Measurements from ENCODE around the gene RND3.

The RND3 gene

DNA sequence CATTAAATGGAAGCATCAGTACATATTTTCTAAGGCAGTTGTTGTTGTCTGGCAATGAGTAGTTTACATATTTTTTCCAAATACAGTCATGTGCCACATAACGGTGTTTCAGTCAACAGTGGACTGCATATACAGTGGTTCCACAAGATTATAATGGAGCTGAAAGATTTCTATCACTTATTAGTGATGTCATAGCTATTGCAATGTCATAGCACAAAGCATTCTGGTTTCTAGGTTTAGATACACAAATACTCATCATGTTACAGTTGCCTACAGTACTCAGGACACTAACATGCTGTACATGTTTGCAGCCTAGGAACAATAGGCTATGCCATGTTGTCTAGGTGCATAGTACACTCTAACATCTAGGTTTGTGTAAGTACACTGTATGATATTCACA lies 45.0 kb downstream of the RND3 start:
- Histone ChIP-seq H3K36me3 (ENCODE audit: control insufficient read depth in 5 of 5, insufficient read depth in 5 of 5, low read length in 5 of 5) (no peaks in the 10 kb centered on the region), H3K27me3 (ENCODE audit: control insufficient read depth in 5 of 5, insufficient read depth in 4 of 5, low read length in 5 of 5) (no peaks in the 10 kb centered on the region), H3K4me1 (ENCODE audit: control insufficient read depth in 5 of 5, insufficient read depth in 5 of 5, low read length in 5 of 5) (no peaks in the 10 kb centered on the region), H3K9me3 (ENCODE audit: control insufficient read depth in 5 of 5, low read length in 5 of 5) (no peaks in the 10 kb centered on the region), H3K9ac (ENCODE audit: low read length in 5 of 5) (no peak overlapping the region), H3K27ac (ENCODE audit: low read depth, low read length) (no peak overlapping the region), H3K4me3 (ENCODE audit: low read depth in 1 of 5, low read length in 5 of 5) (no peak overlapping the region)

DNA sequence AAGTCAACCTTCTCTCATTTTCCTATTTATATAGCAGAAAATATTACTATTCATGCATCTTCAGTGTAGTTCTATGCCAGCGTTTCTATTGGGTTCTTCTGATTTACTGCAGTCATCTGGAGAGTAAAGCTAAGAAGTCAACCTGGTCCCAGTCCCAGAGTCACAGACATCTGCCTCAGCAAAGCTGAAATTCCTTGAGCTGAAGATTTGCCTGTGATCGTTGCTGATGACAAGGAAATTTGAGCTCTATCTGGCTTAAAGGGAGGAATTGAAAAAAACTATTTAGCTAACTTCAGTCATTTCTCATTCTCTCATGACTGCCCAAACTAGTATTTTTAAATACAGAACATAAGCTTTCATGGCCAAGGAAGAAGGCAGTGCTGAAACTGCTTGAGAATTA lies 45.7 kb downstream of the RND3 start:
- Histone ChIP-seq H3K36me3 (ENCODE audit: control insufficient read depth in 5 of 5, insufficient read depth in 5 of 5, low read length in 5 of 5) (no peaks in the 10 kb centered on the region), H3K27ac (ENCODE audit: low read depth, low read length) (no peak overlapping the region), H3K9ac (ENCODE audit: low read length in 5 of 5) (no peak overlapping the region), H3K27me3 (ENCODE audit: control insufficient read depth in 5 of 5, insufficient read depth in 4 of 5, low read length in 5 of 5) (no peaks in the 10 kb centered on the region), H3K9me3 (ENCODE audit: control insufficient read depth in 5 of 5, low read length in 5 of 5) (no peaks in the 10 kb centered on the region), H3K4me1 (ENCODE audit: control insufficient read depth in 5 of 5, insufficient read depth in 5 of 5, low read length in 5 of 5) (no peaks in the 10 kb centered on the region), H3K4me3 (ENCODE audit: low read depth in 1 of 5, low read length in 5 of 5) (no peak overlapping the region)

DNA sequence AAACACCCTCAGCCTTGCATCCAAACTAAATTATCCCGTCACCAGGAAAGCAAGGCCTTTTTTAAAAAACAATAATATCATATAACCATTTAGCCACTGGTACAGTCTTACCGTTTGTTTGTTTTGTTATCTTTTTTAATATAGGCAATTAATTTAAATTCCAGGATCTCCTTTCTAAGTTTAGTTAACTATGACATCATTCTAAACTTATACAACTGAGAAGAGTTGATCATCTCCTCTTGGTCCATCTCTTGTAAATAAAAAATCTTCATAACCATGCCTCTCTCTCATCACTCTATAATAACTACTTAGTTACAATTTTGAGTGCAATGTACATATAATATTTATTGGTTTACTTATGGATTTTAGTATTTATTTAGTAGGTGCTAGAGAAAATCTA lies 46.2 kb downstream of the RND3 start:
- H3K4me3 ChIP-seq (ENCODE audit: low read depth in 1 of 5, low read length in 5 of 5) = no peak overlapping the region
- H3K27ac ChIP-seq (ENCODE audit: low read depth, low read length) = no peak overlapping the region
- no peak overlapping the region for H3K9ac ChIP-seq (ENCODE audit: low read length in 5 of 5)
- no peaks in the 10 kb centered on the region for H3K4me1 ChIP-seq (ENCODE audit: control insufficient read depth in 5 of 5, insufficient read depth in 5 of 5, low read length in 5 of 5)
- H3K27me3 ChIP-seq (ENCODE audit: control insufficient read depth in 5 of 5, insufficient read depth in 4 of 5, low read length in 5 of 5) = no peaks in the 10 kb centered on the region
- no peaks in the 10 kb centered on the region for H3K36me3 ChIP-seq (ENCODE audit: control insufficient read depth in 5 of 5, insufficient read depth in 5 of 5, low read length in 5 of 5)
- H3K9me3 ChIP-seq (ENCODE audit: control insufficient read depth in 5 of 5, low read length in 5 of 5) = no peaks in the 10 kb centered on the region

DNA sequence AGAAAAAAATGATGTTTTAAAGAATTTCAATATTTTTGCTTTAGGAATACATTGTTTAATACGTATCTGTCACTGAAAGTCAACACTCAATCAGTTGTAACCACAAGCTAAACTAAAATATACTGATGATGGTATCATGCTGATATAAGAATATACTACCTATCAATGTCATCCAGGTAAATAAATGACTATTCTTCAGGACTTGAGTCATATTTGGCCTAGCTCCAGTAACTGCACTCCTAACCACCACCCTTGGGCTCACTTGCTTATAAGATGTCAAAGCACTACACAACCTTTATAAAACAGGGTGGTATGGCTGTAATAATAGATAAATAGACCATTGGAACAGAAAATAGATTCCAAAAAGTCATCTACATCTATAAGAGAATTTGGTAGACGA lies 48.8 kb downstream of the RND3 start:
- Histone ChIP-seq H3K9me3 (ENCODE audit: control insufficient read depth in 5 of 5, low read length in 5 of 5) (no peaks in the 10 kb centered on the region), H3K27me3 (ENCODE audit: control insufficient read depth in 5 of 5, insufficient read depth in 4 of 5, low read length in 5 of 5) (no peaks in the 10 kb centered on the region), H3K36me3 (ENCODE audit: control insufficient read depth in 5 of 5, insufficient read depth in 5 of 5, low read length in 5 of 5) (no peaks in the 10 kb centered on the region), H3K27ac (ENCODE audit: low read depth, low read length) (no peak overlapping the region), H3K9ac (ENCODE audit: low read length in 5 of 5) (no peak overlapping the region), H3K4me1 (ENCODE audit: control insufficient read depth in 5 of 5, insufficient read depth in 5 of 5, low read length in 5 of 5) (no peaks in the 10 kb centered on the region), H3K4me3 (ENCODE audit: low read depth in 1 of 5, low read length in 5 of 5) (no peak overlapping the region)

DNA sequence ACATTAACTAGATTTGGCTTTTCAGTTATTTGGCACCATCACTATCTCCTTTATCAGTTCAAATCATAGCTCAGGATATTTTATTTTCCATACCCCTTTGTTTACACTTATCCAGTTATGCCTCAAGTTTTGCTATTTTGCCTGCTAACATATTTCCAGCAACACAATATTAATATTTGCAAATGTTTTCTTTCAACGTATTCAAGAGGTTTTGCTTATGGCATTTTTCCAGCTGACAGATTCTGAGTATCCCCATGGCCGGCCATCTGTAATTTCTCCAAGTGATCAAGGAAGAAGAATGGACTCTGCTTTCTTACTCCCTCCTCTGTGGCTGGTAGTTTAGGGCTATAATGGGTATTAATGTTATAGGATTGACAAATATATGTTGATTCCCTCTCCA lies 49.4 kb downstream of the RND3 start:
- H3K36me3 ChIP-seq (ENCODE audit: control insufficient read depth in 5 of 5, insufficient read depth in 5 of 5, low read length in 5 of 5) = no peaks in the 10 kb centered on the region
- no peaks in the 10 kb centered on the region for H3K27me3 ChIP-seq (ENCODE audit: control insufficient read depth in 5 of 5, insufficient read depth in 4 of 5, low read length in 5 of 5)
- H3K9me3 ChIP-seq (ENCODE audit: control insufficient read depth in 5 of 5, low read length in 5 of 5) = no peaks in the 10 kb centered on the region
- no peaks in the 10 kb centered on the region for H3K4me1 ChIP-seq (ENCODE audit: control insufficient read depth in 5 of 5, insufficient read depth in 5 of 5, low read length in 5 of 5)
- H3K4me3 ChIP-seq (ENCODE audit: low read depth in 1 of 5, low read length in 5 of 5) = no peak overlapping the region
- no peak overlapping the region for H3K9ac ChIP-seq (ENCODE audit: low read length in 5 of 5)
- H3K27ac ChIP-seq (ENCODE audit: low read depth, low read length) = no peak overlapping the region

DNA sequence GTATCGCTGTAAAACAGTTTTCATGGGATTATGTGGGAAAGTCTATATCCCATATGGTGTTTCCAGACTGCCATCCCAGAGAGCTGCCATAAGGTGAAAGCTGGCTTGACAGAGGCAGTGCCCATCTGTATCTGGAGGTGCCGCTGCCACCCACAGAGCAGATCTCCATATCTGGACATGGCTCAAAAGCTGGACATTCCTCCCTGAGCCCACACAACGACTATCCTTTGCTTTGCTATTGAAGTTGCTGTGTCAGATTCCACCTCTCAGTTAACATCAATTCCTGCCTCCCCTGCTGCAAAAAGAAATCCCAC lies 55.2 kb downstream of the RND3 start:
- Histone ChIP-seq H3K36me3 (ENCODE audit: control insufficient read depth in 5 of 5, insufficient read depth in 5 of 5, low read length in 5 of 5) (no peaks in the 10 kb centered on the region), H3K4me1 (ENCODE audit: control insufficient read depth in 5 of 5, insufficient read depth in 5 of 5, low read length in 5 of 5) (no peaks in the 10 kb centered on the region), H3K4me3 (ENCODE audit: low read depth in 1 of 5, low read length in 5 of 5) (no peak overlapping the region), H3K27ac (ENCODE audit: low read depth, low read length) (no peak overlapping the region), H3K9me3 (ENCODE audit: control insufficient read depth in 5 of 5, low read length in 5 of 5) (no peaks in the 10 kb centered on the region), H3K27me3 (ENCODE audit: control insufficient read depth in 5 of 5, insufficient read depth in 4 of 5, low read length in 5 of 5) (no peaks in the 10 kb centered on the region), H3K9ac (ENCODE audit: low read length in 5 of 5) (no peak overlapping the region)

DNA sequence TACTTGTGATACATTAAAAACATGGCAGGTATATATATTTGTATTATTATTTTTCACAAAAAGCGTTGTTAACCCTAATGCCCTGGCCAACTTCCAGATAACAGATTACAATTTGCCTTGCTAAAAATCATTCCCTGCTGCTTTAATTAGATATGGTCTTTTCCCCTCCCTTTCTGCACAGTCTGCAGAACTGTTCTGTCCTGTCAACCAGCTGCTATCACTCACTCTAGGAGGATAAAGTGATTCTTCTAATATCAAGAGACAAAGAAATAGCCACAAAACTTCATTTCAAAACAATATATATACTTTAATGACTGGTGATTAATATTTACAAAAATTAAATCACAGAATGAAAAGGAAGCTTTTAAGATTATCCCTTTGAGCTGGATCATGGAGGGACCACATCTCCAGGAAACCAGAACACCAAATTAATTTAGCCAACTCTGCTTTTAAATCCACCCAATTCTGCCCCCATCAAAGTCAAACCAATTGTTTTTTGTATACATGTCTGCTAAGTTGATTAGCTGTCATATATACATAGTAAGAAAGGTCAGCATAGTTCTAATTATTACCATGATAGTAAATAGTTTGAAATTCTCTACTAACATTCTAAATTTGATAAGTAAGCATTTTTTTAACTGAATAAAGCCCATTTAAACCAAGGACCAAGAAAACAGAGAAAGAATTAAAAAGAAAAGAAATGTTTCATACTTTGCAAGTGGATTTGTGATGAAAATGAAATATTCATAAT lies 55.7 kb downstream of the RND3 start:
- no peaks in the 10 kb centered on the region for H3K9me3 ChIP-seq (ENCODE audit: control insufficient read depth in 5 of 5, low read length in 5 of 5)
- H3K27ac ChIP-seq (ENCODE audit: low read depth, low read length) = no peak overlapping the region
- no peaks in the 10 kb centered on the region for H3K36me3 ChIP-seq (ENCODE audit: control insufficient read depth in 5 of 5, insufficient read depth in 5 of 5, low read length in 5 of 5)
- H3K9ac ChIP-seq (ENCODE audit: low read length in 5 of 5) = no peak overlapping the region
- H3K27me3 ChIP-seq (ENCODE audit: control insufficient read depth in 5 of 5, insufficient read depth in 4 of 5, low read length in 5 of 5) = no peaks in the 10 kb centered on the region
- no peak overlapping the region for H3K4me3 ChIP-seq (ENCODE audit: low read depth in 1 of 5, low read length in 5 of 5)
- H3K4me1 ChIP-seq (ENCODE audit: control insufficient read depth in 5 of 5, insufficient read depth in 5 of 5, low read length in 5 of 5) = no peaks in the 10 kb centered on the region

DNA sequence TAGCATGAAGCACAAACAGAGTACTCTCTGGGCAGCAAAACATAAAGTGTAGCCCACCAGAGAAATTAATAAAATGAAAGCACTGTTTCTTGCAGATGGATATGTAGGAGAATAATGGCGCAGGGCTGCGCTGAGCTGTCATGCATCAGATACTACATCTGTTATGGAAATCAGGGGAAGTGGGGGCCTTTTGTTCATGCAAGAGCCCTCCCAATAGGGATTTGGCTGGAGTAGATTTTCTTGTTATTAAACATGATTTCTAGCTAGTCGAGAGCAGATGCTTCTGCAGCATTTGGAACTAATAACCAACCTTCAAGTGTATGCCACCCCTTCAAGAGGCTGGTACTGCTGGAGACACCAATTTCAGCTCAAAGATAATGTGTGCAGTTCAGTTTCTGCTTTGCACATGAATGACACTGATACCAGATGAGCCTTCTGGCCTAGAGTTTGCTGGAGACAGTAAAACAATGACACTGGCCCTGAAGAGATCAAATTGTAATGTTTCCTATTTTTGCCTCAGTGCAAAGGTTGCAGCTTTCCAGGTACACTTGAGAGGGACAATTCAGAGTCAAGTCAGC lies 58.0 kb downstream of the RND3 start:
- H3K36me3 ChIP-seq (ENCODE audit: control insufficient read depth in 5 of 5, insufficient read depth in 5 of 5, low read length in 5 of 5) = no peaks in the 10 kb centered on the region
- H3K4me3 ChIP-seq (ENCODE audit: low read depth in 1 of 5, low read length in 5 of 5) = no peak overlapping the region
- H3K27me3 ChIP-seq (ENCODE audit: control insufficient read depth in 5 of 5, insufficient read depth in 4 of 5, low read length in 5 of 5) = no peaks in the 10 kb centered on the region
- no peak overlapping the region for H3K9ac ChIP-seq (ENCODE audit: low read length in 5 of 5)
- H3K4me1 ChIP-seq (ENCODE audit: control insufficient read depth in 5 of 5, insufficient read depth in 5 of 5, low read length in 5 of 5) = peaks cover 0 to 8% (median 0%) of the 10 kb centered on the region in 5 donors
- no peaks in the 10 kb centered on the region for H3K9me3 ChIP-seq (ENCODE audit: control insufficient read depth in 5 of 5, low read length in 5 of 5)
- H3K27ac ChIP-seq (ENCODE audit: low read depth, low read length) = no peak overlapping the region

DNA sequence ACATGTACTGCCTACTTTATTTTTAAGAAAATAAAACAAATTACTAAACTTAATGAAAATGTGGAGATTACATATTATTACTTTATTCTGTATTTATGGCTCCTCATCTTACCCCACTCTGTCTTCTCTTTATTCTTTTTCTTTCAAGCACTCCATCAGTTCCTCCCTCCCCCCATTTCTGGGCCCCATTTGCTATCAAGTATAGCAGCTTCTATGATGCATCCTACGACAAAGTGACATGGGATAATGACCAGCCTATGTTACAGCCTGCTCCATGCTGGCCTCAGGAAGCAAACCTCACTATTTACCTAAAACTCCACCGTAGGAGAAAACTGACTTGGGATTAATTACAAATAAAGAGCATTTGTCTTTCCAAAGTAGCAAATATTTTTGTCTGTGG lies 58.8 kb downstream of the RND3 start:
- Histone ChIP-seq H3K27ac (ENCODE audit: low read depth, low read length) (no peak overlapping the region), H3K36me3 (ENCODE audit: control insufficient read depth in 5 of 5, insufficient read depth in 5 of 5, low read length in 5 of 5) (no peaks in the 10 kb centered on the region), H3K4me1 (ENCODE audit: control insufficient read depth in 5 of 5, insufficient read depth in 5 of 5, low read length in 5 of 5) (peaks cover 0 to 8% (median 0%) of the 10 kb centered on the region in 5 donors), H3K9me3 (ENCODE audit: control insufficient read depth in 5 of 5, low read length in 5 of 5) (no peaks in the 10 kb centered on the region), H3K4me3 (ENCODE audit: low read depth in 1 of 5, low read length in 5 of 5) (no peak overlapping the region), H3K9ac (ENCODE audit: low read length in 5 of 5) (no peak overlapping the region), H3K27me3 (ENCODE audit: control insufficient read depth in 5 of 5, insufficient read depth in 4 of 5, low read length in 5 of 5) (no peaks in the 10 kb centered on the region)

DNA sequence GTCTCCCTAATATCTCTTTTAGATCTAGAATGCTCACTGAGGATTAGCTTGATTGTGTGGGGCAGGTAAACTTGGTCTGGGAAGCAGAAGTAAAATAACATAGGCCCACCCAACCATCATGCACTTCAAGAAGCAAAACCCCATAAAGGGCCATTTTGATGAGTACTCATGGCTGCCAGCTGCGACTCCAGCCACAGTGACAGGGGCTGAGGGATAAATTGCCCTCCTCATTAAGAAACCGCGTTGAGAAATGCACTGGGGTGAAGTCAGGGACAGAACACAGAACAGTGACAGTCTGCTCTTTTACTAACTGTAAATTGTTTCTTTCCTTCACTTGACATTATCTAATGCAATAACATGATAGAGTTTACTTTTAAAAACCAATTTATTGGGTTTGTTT lies 60.2 kb downstream of the RND3 start:
- H3K4me3 ChIP-seq (ENCODE audit: low read depth in 1 of 5, low read length in 5 of 5) = no peak overlapping the region
- peaks cover 0 to 8% (median 0%) of the 10 kb centered on the region in 5 donors for H3K4me1 ChIP-seq (ENCODE audit: control insufficient read depth in 5 of 5, insufficient read depth in 5 of 5, low read length in 5 of 5)
- H3K9ac ChIP-seq (ENCODE audit: low read length in 5 of 5) = no peak overlapping the region
- no peaks in the 10 kb centered on the region for H3K9me3 ChIP-seq (ENCODE audit: control insufficient read depth in 5 of 5, low read length in 5 of 5)
- no peaks in the 10 kb centered on the region for H3K27me3 ChIP-seq (ENCODE audit: control insufficient read depth in 5 of 5, insufficient read depth in 4 of 5, low read length in 5 of 5)
- no peak overlapping the region for H3K27ac ChIP-seq (ENCODE audit: low read depth, low read length)
- no peaks in the 10 kb centered on the region for H3K36me3 ChIP-seq (ENCODE audit: control insufficient read depth in 5 of 5, insufficient read depth in 5 of 5, low read length in 5 of 5)

All from subcutaneous abdominal adipose tissue (tissue), 5 donors.